ENCODE measurements around the gene TNIP2.
"Not testable (repeated sequence)": the region's sequence is repeated elsewhere in the genome, so short reads cannot be mapped to it uniquely, and the experiment has no call there.

The TNIP2 gene

GRCh38 chr4:2788532-2789103 lies 32.5 kb upstream of the TNIP2 start:
- peak overlapping the region; percentile 60 for H3K4me3 Mint-ChIP-seq
- ATAC-seq (no peak), DNase-seq (ENCODE audit: low spot score in 2 of 2) (peak in 1 of 2 donors; percentile 3)
- peaks cover 60% of the 10 kb centered on the region for H3K4me1 Mint-ChIP-seq
- peak overlapping the region; percentile 97 for H3K27ac Mint-ChIP-seq
- H3K36me3 Mint-ChIP-seq: peaks cover 6% of the 10 kb centered on the region
- peaks cover 4% of the 10 kb centered on the region for H3K9me3 Mint-ChIP-seq

- no peak for DNase-seq (ENCODE audit: low spot score in 2 of 2)
- no peak for ATAC-seq
- Mint-ChIP-seq H3K9me3 (peaks cover 5% of the 10 kb centered on the region), H3K4me1 (peaks cover 58% of the 10 kb centered on the region), H3K36me3 (peaks cover 6% of the 10 kb centered on the region), H3K27ac (peak overlapping the region; percentile 97), H3K4me3 (peak overlapping the region; percentile 60)
Measured at GRCh38 chr4:2788101-2788500, 32.0 kb upstream of the TNIP2 start.

- Mint-ChIP-seq H3K9me3 (peaks cover 5% of the 10 kb centered on the region), H3K4me1 (peaks cover 58% of the 10 kb centered on the region), H3K27ac (peak overlapping the region; percentile 97), H3K4me3 (peak overlapping the region; percentile 60), H3K36me3 (peaks cover 6% of the 10 kb centered on the region)
- ATAC-seq (peak; percentile 71), DNase-seq (ENCODE audit: low spot score in 2 of 2) (peak; percentile 17 to 73)
Measured at GRCh38 chr4:2787230-2788100, 31.3 kb upstream of the TNIP2 start.

GRCh38 chr4:2786794-2787229 lies 30.7 kb upstream of the TNIP2 start:
- DNase-seq (ENCODE audit: low spot score in 2 of 2): peak in 1 of 2 donors; percentile 10
- peak overlapping the region; percentile 60 for H3K4me3 Mint-ChIP-seq
- peaks cover 54% of the 10 kb centered on the region for H3K4me1 Mint-ChIP-seq
- ATAC-seq: peak; percentile 0
- peaks cover 6% of the 10 kb centered on the region for H3K36me3 Mint-ChIP-seq
- peaks cover 5% of the 10 kb centered on the region for H3K9me3 Mint-ChIP-seq
- H3K27ac Mint-ChIP-seq: peak overlapping the region; percentile 97

GRCh38 chr4:2786152-2786671 lies 30.1 kb upstream of the TNIP2 start:
- Mint-ChIP-seq H3K4me1 (peaks cover 48% of the 10 kb centered on the region), H3K36me3 (peaks cover 6% of the 10 kb centered on the region), H3K9me3 (peaks cover 5% of the 10 kb centered on the region), H3K27ac (peak overlapping the region; percentile 97), H3K4me3 (peak overlapping the region; percentile 60)
- DNase-seq (ENCODE audit: low spot score in 2 of 2): peak; percentile 23 to 65
- ATAC-seq: peak; percentile 70

- peaks cover 6% of the 10 kb centered on the region for H3K36me3 Mint-ChIP-seq
- peak overlapping the region; percentile 60 for H3K4me3 Mint-ChIP-seq
- peak overlapping the region; percentile 97 for H3K27ac Mint-ChIP-seq
- DNase-seq (ENCODE audit: low spot score in 2 of 2): peak; percentile 2 to 50
- peaks cover 43% of the 10 kb centered on the region for H3K4me1 Mint-ChIP-seq
- ATAC-seq: peak; percentile 55
- peaks cover 5% of the 10 kb centered on the region for H3K9me3 Mint-ChIP-seq
Measured at GRCh38 chr4:2785613-2786012, 29.5 kb upstream of the TNIP2 start.

GRCh38 chr4:2783790-2784189 lies 27.7 kb upstream of the TNIP2 start:
- peaks cover 33% of the 10 kb centered on the region for H3K4me1 Mint-ChIP-seq
- no peak overlapping the region for H3K4me3 Mint-ChIP-seq
- no peak for ATAC-seq

GRCh38 chr4:2781911-2782310 lies 25.8 kb upstream of the TNIP2 start:
- Mint-ChIP-seq H3K4me3 (no peak overlapping the region), H3K36me3 (no peaks in the 10 kb centered on the region), H3K27ac (no peak overlapping the region), H3K4me1 (peaks cover 17% of the 10 kb centered on the region), H3K9me3 (peaks cover 5% of the 10 kb centered on the region)
- ATAC-seq (no peak), DNase-seq (ENCODE audit: low spot score in 2 of 2) (no peak)

More at GRCh38 chr4:2783790-2784189, 27.7 kb upstream of the TNIP2 start:
- peaks cover 5% of the 10 kb centered on the region for H3K9me3 Mint-ChIP-seq
- H3K27ac Mint-ChIP-seq: peak overlapping the region; percentile 10
- no peak for DNase-seq (ENCODE audit: low spot score in 2 of 2)
- H3K36me3 Mint-ChIP-seq: peaks cover 6% of the 10 kb centered on the region

GRCh38 chr4:2780643-2781042 lies 24.5 kb upstream of the TNIP2 start:
- ATAC-seq; H3K4me3 Mint-ChIP-seq; H3K27ac Mint-ChIP-seq; DNase-seq (ENCODE audit: low spot score in 2 of 2); H3K9me3 Mint-ChIP-seq; H3K36me3 Mint-ChIP-seq; H3K4me1 Mint-ChIP-seq: not testable (repeated sequence)

- DNase-seq (ENCODE audit: low spot score in 2 of 2) (no peak), ATAC-seq (no peak)
- Mint-ChIP-seq H3K4me1 (peaks cover 30% of the 10 kb centered on the region), H3K27ac (peak overlapping the region; percentile 56), H3K9me3 (peaks cover 2% of the 10 kb centered on the region), H3K36me3 (no peaks in the 10 kb centered on the region), H3K4me3 (no peak overlapping the region)
Measured at GRCh38 chr4:2771264-2771663, 15.1 kb upstream of the TNIP2 start.

- ATAC-seq (no peak), DNase-seq (ENCODE audit: low spot score in 2 of 2) (no peak)
- Mint-ChIP-seq H3K9me3 (peaks cover 2% of the 10 kb centered on the region), H3K36me3 (no peaks in the 10 kb centered on the region), H3K4me3 (no peak overlapping the region), H3K27ac (peak overlapping the region; percentile 73), H3K4me1 (peaks cover 34% of the 10 kb centered on the region)
Measured at GRCh38 chr4:2768921-2769336, 12.8 kb upstream of the TNIP2 start.

GRCh38 chr4:2768124-2768523 lies 12.0 kb upstream of the TNIP2 start:
- H3K9me3 Mint-ChIP-seq: peaks cover 2% of the 10 kb centered on the region
- H3K36me3 Mint-ChIP-seq: no peaks in the 10 kb centered on the region

GRCh38 chr4:2767705-2768074 lies 11.6 kb upstream of the TNIP2 start:
- Mint-ChIP-seq H3K4me3 (no peak overlapping the region), H3K4me1 (peaks cover 34% of the 10 kb centered on the region), H3K36me3 (no peaks in the 10 kb centered on the region), H3K27ac (no peak overlapping the region), H3K9me3 (peaks cover 2% of the 10 kb centered on the region)
- DNase-seq (ENCODE audit: low spot score in 2 of 2): no peak
- no peak for ATAC-seq

More at GRCh38 chr4:2768124-2768523, 12.0 kb upstream of the TNIP2 start:
- DNase-seq (ENCODE audit: low spot score in 2 of 2) (no peak), ATAC-seq (no peak)
- H3K4me1 Mint-ChIP-seq: peaks cover 34% of the 10 kb centered on the region
- H3K4me3 Mint-ChIP-seq: no peak overlapping the region
- no peak overlapping the region for H3K27ac Mint-ChIP-seq

- ATAC-seq (no peak), DNase-seq (ENCODE audit: low spot score in 2 of 2) (no peak)
- no peak overlapping the region for H3K27ac Mint-ChIP-seq
- H3K4me3 Mint-ChIP-seq: no peak overlapping the region
- H3K4me1 Mint-ChIP-seq: peaks cover 35% of the 10 kb centered on the region
- H3K36me3 Mint-ChIP-seq: no peaks in the 10 kb centered on the region
- H3K9me3 Mint-ChIP-seq: peaks cover 2% of the 10 kb centered on the region
Measured at GRCh38 chr4:2767046-2767704, 11.0 kb upstream of the TNIP2 start.

- H3K36me3 Mint-ChIP-seq: no peaks in the 10 kb centered on the region
- H3K27ac Mint-ChIP-seq: peak overlapping the region; percentile 32
- H3K4me1 Mint-ChIP-seq: peaks cover 38% of the 10 kb centered on the region
- no peak overlapping the region for H3K4me3 Mint-ChIP-seq
- ATAC-seq (no peak), DNase-seq (ENCODE audit: low spot score in 2 of 2) (no peak)
- H3K9me3 Mint-ChIP-seq: peaks cover 2% of the 10 kb centered on the region
Measured at GRCh38 chr4:2765832-2766526, 9.8 kb upstream of the TNIP2 start.
